Measurements from ENCODE around the gene PRKN. TPM values are rescaled to one million over a fixed set of nuclear protein-coding genes. Genes with fewer than 3 reads are reported as not detected.

The PRKN gene
- total and polyA plus RNA-seq, 9 of the 15 experiments (the other 6 are each of a cell fraction or from before 2014, with no cell fraction given), result 0.03 to 0.96 (median 0.15) TPM; not detected in 2

DNA sequence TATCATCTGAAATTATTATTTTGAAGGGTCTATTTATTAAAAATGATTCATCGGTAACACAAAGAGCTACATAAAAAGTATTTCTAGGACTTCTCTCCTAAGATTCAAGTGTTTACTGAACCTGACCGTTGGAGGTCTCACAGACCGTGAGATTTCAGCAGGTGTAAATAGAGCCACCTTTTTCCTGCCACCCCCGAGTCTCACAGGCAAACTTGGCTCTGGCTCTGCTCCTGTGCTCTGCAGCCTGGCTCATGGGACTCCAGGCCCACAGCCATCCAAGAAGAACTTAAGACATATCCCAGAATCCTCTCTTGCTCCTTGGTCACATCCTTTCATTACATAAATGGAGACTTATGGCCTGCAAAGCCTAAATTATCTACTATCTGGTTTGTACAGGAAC lies 1385.9 kb downstream of the PRKN start (continued):
- TF ChIP-seq, protein P1, sequence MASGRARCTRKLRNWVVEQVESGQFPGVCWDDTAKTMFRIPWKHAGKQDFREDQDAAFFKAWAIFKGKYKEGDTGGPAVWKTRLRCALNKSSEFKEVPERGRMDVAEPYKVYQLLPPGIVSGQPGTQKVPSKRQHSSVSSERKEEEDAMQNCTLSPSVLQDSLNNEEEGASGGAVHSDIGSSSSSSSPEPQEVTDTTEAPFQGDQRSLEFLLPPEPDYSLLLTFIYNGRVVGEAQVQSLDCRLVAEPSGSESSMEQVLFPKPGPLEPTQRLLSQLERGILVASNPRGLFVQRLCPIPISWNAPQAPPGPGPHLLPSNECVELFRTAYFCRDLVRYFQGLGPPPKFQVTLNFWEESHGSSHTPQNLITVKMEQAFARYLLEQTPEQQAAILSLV (tag; IDR thresholded peaks at IDR 0.05), result no peak
- TF ChIP-seq ZC3H8 (IDR thresholded peaks at IDR 0.05) (no peak), FOXA3 (CRISPR knock-in tag; conservative IDR thresholded peaks at IDR 0.05 in 1 of 2, IDR thresholded peaks at IDR 0.05 in 1 of 2) (no peak), ZNF384 (IDR thresholded peaks at IDR 0.05; ENCODE audit: low read depth, low read length) (no peak), ZNF316 (IDR thresholded peaks at IDR 0.05) (no peak)
- TF ChIP-seq, protein P2, sequence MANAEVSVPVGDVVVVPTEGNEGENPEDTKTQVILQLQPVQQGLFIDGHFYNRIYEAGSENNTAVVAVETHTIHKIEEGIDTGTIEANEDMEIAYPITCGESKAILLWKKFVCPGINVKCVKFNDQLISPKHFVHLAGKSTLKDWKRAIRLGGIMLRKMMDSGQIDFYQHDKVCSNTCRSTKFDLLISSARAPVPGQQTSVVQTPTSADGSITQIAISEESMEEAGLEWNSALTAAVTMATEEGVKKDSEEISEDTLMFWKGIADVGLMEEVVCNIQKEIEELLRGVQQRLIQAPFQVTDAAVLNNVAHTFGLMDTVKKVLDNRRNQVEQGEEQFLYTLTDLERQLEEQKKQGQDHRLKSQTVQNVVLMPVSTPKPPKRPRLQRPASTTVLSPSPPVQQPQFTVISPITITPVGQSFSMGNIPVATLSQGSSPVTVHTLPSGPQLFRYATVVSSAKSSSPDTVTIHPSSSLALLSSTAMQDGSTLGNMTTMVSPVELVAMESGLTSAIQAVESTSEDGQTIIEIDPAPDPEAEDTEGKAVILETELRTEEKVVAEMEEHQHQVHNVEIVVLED (CRISPR knock-in tag; IDR thresholded peaks at IDR 0.05), result no peak
- TF ChIP-seq, protein P3, sequence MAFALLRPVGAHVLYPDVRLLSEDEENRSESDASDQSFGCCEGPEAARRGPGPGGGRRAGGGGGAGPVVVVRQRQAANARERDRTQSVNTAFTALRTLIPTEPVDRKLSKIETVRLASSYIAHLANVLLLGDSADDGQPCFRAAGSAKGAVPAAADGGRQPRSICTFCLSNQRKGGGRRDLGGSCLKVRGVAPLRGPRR (CRISPR knock-in tag; IDR thresholded peaks at IDR 0.05), result no peak
- TF ChIP-seq, protein P4, sequence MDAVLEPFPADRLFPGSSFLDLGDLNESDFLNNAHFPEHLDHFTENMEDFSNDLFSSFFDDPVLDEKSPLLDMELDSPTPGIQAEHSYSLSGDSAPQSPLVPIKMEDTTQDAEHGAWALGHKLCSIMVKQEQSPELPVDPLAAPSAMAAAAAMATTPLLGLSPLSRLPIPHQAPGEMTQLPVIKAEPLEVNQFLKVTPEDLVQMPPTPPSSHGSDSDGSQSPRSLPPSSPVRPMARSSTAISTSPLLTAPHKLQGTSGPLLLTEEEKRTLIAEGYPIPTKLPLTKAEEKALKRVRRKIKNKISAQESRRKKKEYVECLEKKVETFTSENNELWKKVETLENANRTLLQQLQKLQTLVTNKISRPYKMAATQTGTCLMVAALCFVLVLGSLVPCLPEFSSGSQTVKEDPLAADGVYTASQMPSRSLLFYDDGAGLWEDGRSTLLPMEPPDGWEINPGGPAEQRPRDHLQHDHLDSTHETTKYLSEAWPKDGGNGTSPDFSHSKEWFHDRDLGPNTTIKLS (IDR thresholded peaks at IDR 0.05; ENCODE audit: borderline replicate concordance, low read depth), result no peak
